ENCODE results near the gene FOXD3.
A peak's percentile ranks its signal among the peaks of the same experiment; 100 is the strongest.

FOXD3 gene

GRCh38 chr1:63305043-63305442, 17.3 kb upstream of the FOXD3 start:
- Histone ChIP-seq H3K27ac (ENCODE audit: low read length) (no peak overlapping the region), H3K9ac (ENCODE audit: low read length in 2 of 2) (no peak overlapping the region), H3K9me3 (ENCODE audit: control insufficient read depth in 2 of 2, low read length in 2 of 2) (peaks cover 0 to 8% of the 10 kb centered on the region in 2 donors), H3K4me1 (ENCODE audit: control insufficient read depth, insufficient read depth, low read length) (no peaks in the 10 kb centered on the region), H3K27me3 (ENCODE audit: control insufficient read depth in 1 of 2, insufficient read depth in 2 of 2, low read length in 2 of 2) (peaks cover 3% of the 10 kb centered on the region in 2 donors), H3K4me3 (ENCODE audit: low read length in 2 of 2) (no peak overlapping the region), H3K36me3 (ENCODE audit: control insufficient read depth in 2 of 2, insufficient read depth in 2 of 2, low read length in 2 of 2) (no peaks in the 10 kb centered on the region)

GRCh38 chr1:63307196-63307794, 15.1 kb upstream of the FOXD3 start:
- no peak overlapping the region for H3K9ac ChIP-seq (ENCODE audit: low read length in 2 of 2)
- no peaks in the 10 kb centered on the region for H3K36me3 ChIP-seq (ENCODE audit: control insufficient read depth in 2 of 2, insufficient read depth in 2 of 2, low read length in 2 of 2)
- H3K27me3 ChIP-seq (ENCODE audit: control insufficient read depth in 1 of 2, insufficient read depth in 2 of 2, low read length in 2 of 2) = peaks cover 3 to 4% of the 10 kb centered on the region in 2 donors
- H3K4me1 ChIP-seq (ENCODE audit: control insufficient read depth, insufficient read depth, low read length) = no peaks in the 10 kb centered on the region
- no peak overlapping the region for H3K27ac ChIP-seq (ENCODE audit: low read length)
- H3K4me3 ChIP-seq (ENCODE audit: low read length in 2 of 2) = no peak overlapping the region
- peaks cover 0 to 8% of the 10 kb centered on the region in 2 donors for H3K9me3 ChIP-seq (ENCODE audit: control insufficient read depth in 2 of 2, low read length in 2 of 2)

GRCh38 chr1:63316598-63316983, 5.8 kb upstream of the FOXD3 start:
- no peak overlapping the region for H3K4me3 ChIP-seq (ENCODE audit: low read length in 2 of 2)
- H3K27ac ChIP-seq (ENCODE audit: low read length) = no peak overlapping the region
- no peak overlapping the region for H3K9ac ChIP-seq (ENCODE audit: low read length in 2 of 2)

GRCh38 chr1:63316984-63317816, 5.2 kb upstream of the FOXD3 start:
- Histone ChIP-seq H3K4me1 (ENCODE audit: control insufficient read depth, insufficient read depth, low read length) (peaks cover 20% of the 10 kb centered on the region), H3K9ac (ENCODE audit: low read length in 2 of 2) (no peak overlapping the region), H3K4me3 (ENCODE audit: low read length in 2 of 2) (peak overlapping the region in 1 of 2 donors; percentile 52), H3K27ac (ENCODE audit: low read length) (no peak overlapping the region), H3K36me3 (ENCODE audit: control insufficient read depth in 2 of 2, insufficient read depth in 2 of 2, low read length in 2 of 2) (no peaks in the 10 kb centered on the region), H3K27me3 (ENCODE audit: control insufficient read depth in 1 of 2, insufficient read depth in 2 of 2, low read length in 2 of 2) (peaks cover 59 to 63% of the 10 kb centered on the region in 2 donors), H3K9me3 (ENCODE audit: control insufficient read depth in 2 of 2, low read length in 2 of 2) (no peaks in the 10 kb centered on the region)

More at GRCh38 chr1:63316598-63316983, 5.8 kb upstream of the FOXD3 start:
- peaks cover 15% of the 10 kb centered on the region for H3K4me1 ChIP-seq (ENCODE audit: control insufficient read depth, insufficient read depth, low read length)
- H3K27me3 ChIP-seq (ENCODE audit: control insufficient read depth in 1 of 2, insufficient read depth in 2 of 2, low read length in 2 of 2) = peaks cover 55 to 56% of the 10 kb centered on the region in 2 donors
- H3K36me3 ChIP-seq (ENCODE audit: control insufficient read depth in 2 of 2, insufficient read depth in 2 of 2, low read length in 2 of 2) = no peaks in the 10 kb centered on the region
- H3K9me3 ChIP-seq (ENCODE audit: control insufficient read depth in 2 of 2, low read length in 2 of 2) = no peaks in the 10 kb centered on the region

GRCh38 chr1:63317817-63318152, 4.6 kb upstream of the FOXD3 start:
- Histone ChIP-seq H3K36me3 (ENCODE audit: control insufficient read depth in 2 of 2, insufficient read depth in 2 of 2, low read length in 2 of 2) (no peaks in the 10 kb centered on the region), H3K4me3 (ENCODE audit: low read length in 2 of 2) (peak overlapping the region in 1 of 2 donors; percentile 52), H3K27ac (ENCODE audit: low read length) (no peak overlapping the region), H3K4me1 (ENCODE audit: control insufficient read depth, insufficient read depth, low read length) (peaks cover 26% of the 10 kb centered on the region), H3K9ac (ENCODE audit: low read length in 2 of 2) (no peak overlapping the region), H3K27me3 (ENCODE audit: control insufficient read depth in 1 of 2, insufficient read depth in 2 of 2, low read length in 2 of 2) (peaks cover 59 to 68% of the 10 kb centered on the region in 2 donors), H3K9me3 (ENCODE audit: control insufficient read depth in 2 of 2, low read length in 2 of 2) (no peaks in the 10 kb centered on the region)

- Histone ChIP-seq H3K27ac (ENCODE audit: low read length) (no peak overlapping the region), H3K4me1 (ENCODE audit: control insufficient read depth, insufficient read depth, low read length) (peaks cover 30% of the 10 kb centered on the region), H3K9ac (ENCODE audit: low read length in 2 of 2) (no peak overlapping the region), H3K4me3 (ENCODE audit: low read length in 2 of 2) (no peak overlapping the region), H3K27me3 (ENCODE audit: control insufficient read depth in 1 of 2, insufficient read depth in 2 of 2, low read length in 2 of 2) (peaks cover 60 to 74% of the 10 kb centered on the region in 2 donors), H3K9me3 (ENCODE audit: control insufficient read depth in 2 of 2, low read length in 2 of 2) (no peaks in the 10 kb centered on the region), H3K36me3 (ENCODE audit: control insufficient read depth in 2 of 2, insufficient read depth in 2 of 2, low read length in 2 of 2) (no peaks in the 10 kb centered on the region)
Observed at GRCh38 chr1:63318201-63318979, 4.0 kb upstream of the FOXD3 start.

GRCh38 chr1:63319046-63320021, 3.0 kb upstream of the FOXD3 start:
- Histone ChIP-seq H3K9ac (ENCODE audit: low read length in 2 of 2) (no peak overlapping the region), H3K4me1 (ENCODE audit: control insufficient read depth, insufficient read depth, low read length) (peaks cover 34% of the 10 kb centered on the region), H3K9me3 (ENCODE audit: control insufficient read depth in 2 of 2, low read length in 2 of 2) (no peaks in the 10 kb centered on the region), H3K36me3 (ENCODE audit: control insufficient read depth in 2 of 2, insufficient read depth in 2 of 2, low read length in 2 of 2) (no peaks in the 10 kb centered on the region), H3K27me3 (ENCODE audit: control insufficient read depth in 1 of 2, insufficient read depth in 2 of 2, low read length in 2 of 2) (peaks cover 63 to 83% of the 10 kb centered on the region in 2 donors), H3K27ac (ENCODE audit: low read length) (no peak overlapping the region), H3K4me3 (ENCODE audit: low read length in 2 of 2) (no peak overlapping the region)

GRCh38 chr1:63320022-63320721, 2.2 kb upstream of the FOXD3 start:
- Histone ChIP-seq H3K27ac (ENCODE audit: low read length) (no peak overlapping the region), H3K4me3 (ENCODE audit: low read length in 2 of 2) (no peak overlapping the region), H3K4me1 (ENCODE audit: control insufficient read depth, insufficient read depth, low read length) (peaks cover 34% of the 10 kb centered on the region), H3K27me3 (ENCODE audit: control insufficient read depth in 1 of 2, insufficient read depth in 2 of 2, low read length in 2 of 2) (peaks cover 65 to 91% of the 10 kb centered on the region in 2 donors), H3K36me3 (ENCODE audit: control insufficient read depth in 2 of 2, insufficient read depth in 2 of 2, low read length in 2 of 2) (no peaks in the 10 kb centered on the region), H3K9me3 (ENCODE audit: control insufficient read depth in 2 of 2, low read length in 2 of 2) (no peaks in the 10 kb centered on the region), H3K9ac (ENCODE audit: low read length in 2 of 2) (no peak overlapping the region)

- H3K27me3 ChIP-seq (ENCODE audit: control insufficient read depth in 1 of 2, insufficient read depth in 2 of 2, low read length in 2 of 2) = peaks cover 67 to 97% of the 10 kb centered on the region in 2 donors
- no peak overlapping the region for H3K9ac ChIP-seq (ENCODE audit: low read length in 2 of 2)
- peaks cover 34% of the 10 kb centered on the region for H3K4me1 ChIP-seq (ENCODE audit: control insufficient read depth, insufficient read depth, low read length)
- H3K27ac ChIP-seq (ENCODE audit: low read length) = no peak overlapping the region
- H3K9me3 ChIP-seq (ENCODE audit: control insufficient read depth in 2 of 2, low read length in 2 of 2) = no peaks in the 10 kb centered on the region
- no peak overlapping the region for H3K4me3 ChIP-seq (ENCODE audit: low read length in 2 of 2)
- no peaks in the 10 kb centered on the region for H3K36me3 ChIP-seq (ENCODE audit: control insufficient read depth in 2 of 2, insufficient read depth in 2 of 2, low read length in 2 of 2)
Observed at GRCh38 chr1:63321066-63321784, 1.1 kb upstream of the FOXD3 start.
